ENCODE data around the gene PCCA. TPM values are rescaled to one million over a fixed set of nuclear protein-coding genes. Genes with fewer than 3 reads are reported as not detected.

PCCA gene
- total and polyA plus RNA-seq, 2 donors from 2014 or later = 86.2 to 222 TPM

- no peak overlapping the region for H3K27ac ChIP-seq (ENCODE audit: low read depth in 2 of 2, low read length in 2 of 2)
- peaks cover 0 to 4% (median 0%) of the 10 kb centered on the region in 3 donors for H3K36me3 ChIP-seq (ENCODE audit: control insufficient read depth in 2 of 3, insufficient read depth in 3 of 3, low read length in 3 of 3)
- no peaks in the 10 kb centered on the region for H3K9me3 ChIP-seq (ENCODE audit: control insufficient read depth in 2 of 3, insufficient read depth in 1 of 3, low read length in 3 of 3)
- H3K4me3 ChIP-seq (ENCODE audit: low read length in 3 of 3) = no peak overlapping the region
- peaks cover 2 to 10% (median 8%) of the 10 kb centered on the region in 3 donors for H3K4me1 ChIP-seq (ENCODE audit: control insufficient read depth in 2 of 3, insufficient read depth in 2 of 3, low read depth in 1 of 3, low read length in 3 of 3)
- DNase-seq (no peak), FAIRE-seq (no peak)
- no peak overlapping the region for H3K9ac ChIP-seq (ENCODE audit: low read length in 3 of 3)
- intact Hi-C loops (cut with DNase I) = loop anchor here (10.0 kb wide), 1 partner anchor 865 kb away; no protein-coding TSS in a partner anchor
- H3K27me3 ChIP-seq (ENCODE audit: control insufficient read depth, insufficient read depth, low read length) = no peaks in the 10 kb centered on the region
- TF ChIP-seq CTCF (IDR thresholded peaks at IDR 0.05; ENCODE audit: borderline replicate concordance, extremely low read depth, insufficient read depth) = no peak
Measured at GRCh38 chr13:100519626-100520025, 430.7 kb downstream of the PCCA start.

GRCh38 chr13:100520936-100521850 is 432.3 kb downstream of the PCCA start:
- Histone ChIP-seq H3K4me1 (ENCODE audit: control insufficient read depth in 2 of 3, insufficient read depth in 2 of 3, low read depth in 1 of 3, low read length in 3 of 3) (peaks cover 2 to 20% (median 10%) of the 10 kb centered on the region in 3 donors), H3K27ac (ENCODE audit: low read depth in 2 of 2, low read length in 2 of 2) (no peak overlapping the region), H3K27me3 (ENCODE audit: control insufficient read depth, insufficient read depth, low read length) (no peaks in the 10 kb centered on the region), H3K36me3 (ENCODE audit: control insufficient read depth in 2 of 3, insufficient read depth in 3 of 3, low read length in 3 of 3) (no peaks in the 10 kb centered on the region), H3K9me3 (ENCODE audit: control insufficient read depth in 2 of 3, insufficient read depth in 1 of 3, low read length in 3 of 3) (no peaks in the 10 kb centered on the region), H3K4me3 (ENCODE audit: low read length in 3 of 3) (no peak overlapping the region), H3K9ac (ENCODE audit: low read length in 3 of 3) (no peak overlapping the region)
- DNase-seq (peak in 4 of 5 donors; percentile 71 to 75 (median 73)), FAIRE-seq (no peak)
- intact Hi-C loops (cut with DNase I) = loop anchor here (10.0 kb wide), 1 partner anchor 866 kb away; no protein-coding TSS in a partner anchor
- no peak for TF ChIP-seq CTCF (IDR thresholded peaks at IDR 0.05; ENCODE audit: borderline replicate concordance, extremely low read depth, insufficient read depth)

GRCh38 chr13:100521851-100522617 is 433.1 kb downstream of the PCCA start:
- no peaks in the 10 kb centered on the region for H3K36me3 ChIP-seq (ENCODE audit: control insufficient read depth in 2 of 3, insufficient read depth in 3 of 3, low read length in 3 of 3)

More at GRCh38 chr13:100521851-100522617, 433.1 kb downstream of the PCCA start:
- no peak for FAIRE-seq
- intact Hi-C loops (cut with DNase I) = loop anchor here (10.0 kb wide), 1 partner anchor 867 kb away; no protein-coding TSS in a partner anchor
- no peaks in the 10 kb centered on the region for H3K27me3 ChIP-seq (ENCODE audit: control insufficient read depth, insufficient read depth, low read length)
- H3K4me3 ChIP-seq (ENCODE audit: low read length in 3 of 3) = no peak overlapping the region
- peaks cover 2 to 20% (median 7%) of the 10 kb centered on the region in 3 donors for H3K4me1 ChIP-seq (ENCODE audit: control insufficient read depth in 2 of 3, insufficient read depth in 2 of 3, low read depth in 1 of 3, low read length in 3 of 3)
- no peak for TF ChIP-seq CTCF (IDR thresholded peaks at IDR 0.05; ENCODE audit: borderline replicate concordance, extremely low read depth, insufficient read depth)
- no peak for DNase-seq
- H3K9ac ChIP-seq (ENCODE audit: low read length in 3 of 3) = no peak overlapping the region
- no peaks in the 10 kb centered on the region for H3K9me3 ChIP-seq (ENCODE audit: control insufficient read depth in 2 of 3, insufficient read depth in 1 of 3, low read length in 3 of 3)
- H3K27ac ChIP-seq (ENCODE audit: low read depth in 2 of 2, low read length in 2 of 2) = no peak overlapping the region
